Measurements from ENCODE around the gene RTF1.
A peak's percentile ranks its signal among the peaks of the same experiment; 100 is the strongest.

Gene RTF1

DNA sequence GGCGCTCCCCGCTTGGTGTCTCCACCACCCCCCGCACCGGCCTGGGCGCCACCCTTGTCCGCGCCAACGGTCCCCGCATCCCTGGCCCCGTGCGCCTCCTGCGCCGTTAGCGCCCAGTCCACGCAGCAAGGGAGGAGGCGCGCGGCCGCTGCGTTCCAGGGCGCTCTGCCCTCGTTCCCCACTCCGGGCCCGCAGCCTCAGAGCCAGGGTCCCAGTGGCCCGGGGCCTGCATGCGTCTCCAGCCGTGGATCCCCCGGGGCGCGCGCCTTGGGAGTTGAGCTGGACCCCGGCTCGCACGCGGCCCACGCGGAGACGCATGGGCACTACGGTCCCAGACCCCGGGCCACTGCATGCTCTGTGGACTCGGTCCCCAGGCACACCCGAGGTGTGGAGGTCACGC is 69.4 kb downstream of the RTF1 start:
- H3K9me3 Mint-ChIP-seq = no peaks in the 10 kb centered on the region
- H3K27me3 Mint-ChIP-seq (ENCODE audit: low read depth) = no peaks in the 10 kb centered on the region
- H3K4me3 Mint-ChIP-seq = no peak overlapping the region
- no peak overlapping the region for H3K27ac Mint-ChIP-seq
- DNase-seq (ENCODE audit: low spot score) = no peak
- H3K4me1 Mint-ChIP-seq (ENCODE audit: low read depth) = peaks cover 38% of the 10 kb centered on the region
- H3K36me3 Mint-ChIP-seq (ENCODE audit: low read depth) = peaks cover 19% of the 10 kb centered on the region

DNA sequence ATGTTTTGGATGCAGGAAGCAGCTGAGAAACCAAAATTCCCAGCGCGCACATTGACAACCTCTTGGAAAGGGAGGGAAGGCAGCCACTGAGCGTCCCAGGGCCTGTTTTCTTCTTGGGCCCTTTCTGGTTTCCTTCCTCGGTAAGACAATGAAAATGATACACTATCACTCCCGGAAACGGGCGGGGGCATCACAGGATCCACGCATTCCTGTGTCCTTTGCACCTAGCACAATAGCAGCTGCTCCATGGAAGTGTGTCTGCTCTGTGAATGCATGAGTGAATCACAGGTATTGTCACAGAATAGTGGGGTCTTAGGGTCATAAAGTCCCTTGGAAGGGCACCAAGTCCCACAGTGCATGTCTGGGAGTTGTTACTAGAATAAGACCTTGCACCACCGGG is 70.5 kb downstream of the RTF1 start:
- no peaks in the 10 kb centered on the region for H3K9me3 Mint-ChIP-seq
- peaks cover 9% of the 10 kb centered on the region for H3K36me3 Mint-ChIP-seq (ENCODE audit: low read depth)
- H3K4me1 Mint-ChIP-seq (ENCODE audit: low read depth) = peaks cover 43% of the 10 kb centered on the region
- no peaks in the 10 kb centered on the region for H3K27me3 Mint-ChIP-seq (ENCODE audit: low read depth)
- peak overlapping the region; percentile 51 for H3K27ac Mint-ChIP-seq
- no peak for DNase-seq (ENCODE audit: low spot score)
- H3K4me3 Mint-ChIP-seq = no peak overlapping the region

DNA sequence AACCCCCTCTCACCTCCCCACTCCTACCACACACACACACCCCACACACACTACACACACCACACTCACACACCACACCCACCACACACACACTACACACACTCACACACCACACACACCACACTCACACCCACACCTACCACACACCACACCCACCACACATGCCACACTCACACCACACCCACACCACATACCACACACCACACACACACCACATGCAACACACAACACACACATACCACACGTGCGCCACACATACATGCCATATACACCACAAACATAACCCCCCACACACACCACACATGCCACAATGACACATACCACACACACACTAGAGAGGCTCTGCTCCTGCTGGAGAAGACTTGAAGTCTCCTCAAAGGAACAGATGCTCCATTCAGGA is 70.9 kb downstream of the RTF1 start:
- peak overlapping the region; percentile 51 for H3K27ac Mint-ChIP-seq
- no peaks in the 10 kb centered on the region for H3K9me3 Mint-ChIP-seq
- peaks cover 2% of the 10 kb centered on the region for H3K27me3 Mint-ChIP-seq (ENCODE audit: low read depth)
- peaks cover 7% of the 10 kb centered on the region for H3K36me3 Mint-ChIP-seq (ENCODE audit: low read depth)
- DNase-seq (ENCODE audit: low spot score) = no peak
- H3K4me1 Mint-ChIP-seq (ENCODE audit: low read depth) = peaks cover 44% of the 10 kb centered on the region
- H3K4me3 Mint-ChIP-seq = no peak overlapping the region

DNA sequence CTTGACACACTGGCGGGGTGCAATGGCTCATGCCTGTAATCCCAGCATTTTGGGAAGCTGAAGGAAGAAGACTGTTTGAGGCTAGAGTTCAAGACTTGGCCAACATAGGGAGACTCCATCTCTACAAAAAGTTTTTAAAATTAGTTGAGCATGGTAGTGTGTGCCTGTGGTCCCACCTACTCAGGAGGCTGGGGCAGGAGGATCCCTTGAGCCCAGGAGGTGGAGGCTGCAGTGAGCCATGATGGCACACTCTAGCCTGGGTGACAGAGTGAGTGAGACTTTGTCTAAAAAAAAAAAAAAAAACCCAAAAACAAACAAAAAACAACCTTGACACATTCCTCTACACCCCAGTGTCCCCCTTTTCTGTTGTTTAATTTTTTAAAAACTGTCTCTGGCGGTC is 72.7 kb downstream of the RTF1 start:
- H3K27me3 Mint-ChIP-seq (ENCODE audit: low read depth) = peaks cover 4% of the 10 kb centered on the region
- H3K9me3 Mint-ChIP-seq = no peaks in the 10 kb centered on the region
- no peak for DNase-seq (ENCODE audit: low spot score)
- peaks cover 35% of the 10 kb centered on the region for H3K4me1 Mint-ChIP-seq (ENCODE audit: low read depth)
- H3K27ac Mint-ChIP-seq = no peak overlapping the region
- H3K36me3 Mint-ChIP-seq (ENCODE audit: low read depth) = peaks cover 4% of the 10 kb centered on the region
- no peak overlapping the region for H3K4me3 Mint-ChIP-seq

DNA sequence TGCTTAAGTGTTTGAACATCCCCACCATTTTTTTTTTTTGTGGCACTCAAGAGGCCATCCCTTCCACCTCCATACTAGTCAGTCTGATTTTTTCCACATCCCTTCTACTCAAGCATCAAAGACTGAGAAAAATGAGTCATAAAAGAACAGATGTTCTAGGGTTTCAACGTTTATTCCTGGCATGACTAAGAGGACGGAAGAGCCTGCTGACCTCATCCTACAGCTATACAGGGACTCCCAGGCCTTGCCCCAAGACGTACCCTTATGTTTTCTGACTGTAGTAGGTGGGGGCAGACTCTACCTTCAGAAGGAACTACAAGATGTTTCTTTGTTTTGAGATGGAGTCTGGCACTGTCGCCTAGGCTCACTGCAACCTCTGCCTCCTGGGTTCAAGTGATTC is 73.5 kb downstream of the RTF1 start:
- H3K4me3 Mint-ChIP-seq = peak overlapping the region; percentile 1

DNA sequence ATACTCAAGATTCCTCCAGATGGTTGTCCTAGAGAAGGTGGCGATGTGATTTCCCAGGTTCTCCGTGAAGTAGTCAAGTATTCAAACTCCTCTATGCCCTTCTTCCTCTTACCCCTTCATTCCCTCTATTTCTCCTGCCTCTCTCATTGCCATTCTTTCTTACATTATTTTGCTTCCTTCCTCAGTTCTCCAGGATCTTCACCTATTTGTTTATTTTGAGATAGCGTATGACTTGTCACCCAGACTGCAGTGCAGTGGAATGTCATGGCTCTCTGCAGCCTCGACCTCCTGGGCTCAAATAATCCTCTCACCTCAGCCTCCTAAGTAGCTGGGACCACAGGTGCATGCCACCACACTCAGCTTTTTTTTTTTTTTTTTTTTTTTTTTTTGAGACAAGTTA is 75.0 kb downstream of the RTF1 start:
- DNase-seq (ENCODE audit: low spot score) = no peak
- Mint-ChIP-seq H3K9me3 (no peaks in the 10 kb centered on the region), H3K36me3 (ENCODE audit: low read depth) (peaks cover 4% of the 10 kb centered on the region), H3K27me3 (ENCODE audit: low read depth) (peaks cover 15% of the 10 kb centered on the region), H3K27ac (peak overlapping the region; percentile 1), H3K4me3 (peak overlapping the region; percentile 0), H3K4me1 (ENCODE audit: low read depth) (peaks cover 38% of the 10 kb centered on the region)

More for the DNA sequence above, 73.5 kb downstream of the RTF1 start:
- Mint-ChIP-seq H3K36me3 (ENCODE audit: low read depth) (peaks cover 4% of the 10 kb centered on the region), H3K4me1 (ENCODE audit: low read depth) (peaks cover 38% of the 10 kb centered on the region), H3K27ac (peak overlapping the region; percentile 64), H3K27me3 (ENCODE audit: low read depth) (peaks cover 7% of the 10 kb centered on the region), H3K9me3 (no peaks in the 10 kb centered on the region)
- DNase-seq (ENCODE audit: low spot score) = peak; percentile 71

DNA sequence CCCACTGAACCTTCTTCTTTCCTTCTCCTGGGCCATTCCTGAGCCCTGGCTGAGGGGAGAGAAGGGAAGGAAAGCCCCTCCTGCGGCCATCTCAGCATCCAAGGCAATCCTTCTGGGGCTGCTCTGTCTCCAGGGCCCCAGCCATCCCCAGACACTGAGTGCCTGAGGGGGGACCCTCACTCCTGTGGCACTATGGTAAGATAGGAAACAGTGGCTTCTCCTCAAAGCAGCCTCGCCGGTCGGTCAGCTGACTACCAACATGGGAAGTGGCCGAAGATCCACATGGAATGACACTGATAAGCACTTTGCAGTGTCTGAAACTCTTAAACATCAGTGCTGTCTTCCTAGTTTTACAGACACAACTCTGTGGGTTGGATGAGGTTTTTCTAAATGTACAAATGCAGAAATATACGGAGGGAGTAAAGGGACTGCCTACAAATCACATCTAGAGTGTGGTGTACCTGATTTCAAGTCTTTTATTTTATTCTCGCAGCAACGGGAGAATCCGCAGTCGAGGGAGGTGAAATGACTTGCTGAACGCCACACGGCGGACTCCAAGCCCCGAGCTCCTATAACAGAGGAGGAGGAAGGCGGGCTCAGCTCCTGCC is 75.8 kb downstream of the RTF1 start:
- Mint-ChIP-seq H3K36me3 (ENCODE audit: low read depth) (peaks cover 3% of the 10 kb centered on the region), H3K27ac (peak overlapping the region; percentile 45), H3K27me3 (ENCODE audit: low read depth) (peaks cover 23% of the 10 kb centered on the region), H3K4me1 (ENCODE audit: low read depth) (peaks cover 37% of the 10 kb centered on the region), H3K4me3 (peak overlapping the region; percentile 85), H3K9me3 (no peaks in the 10 kb centered on the region)
- no peak for DNase-seq (ENCODE audit: low spot score)

DNA sequence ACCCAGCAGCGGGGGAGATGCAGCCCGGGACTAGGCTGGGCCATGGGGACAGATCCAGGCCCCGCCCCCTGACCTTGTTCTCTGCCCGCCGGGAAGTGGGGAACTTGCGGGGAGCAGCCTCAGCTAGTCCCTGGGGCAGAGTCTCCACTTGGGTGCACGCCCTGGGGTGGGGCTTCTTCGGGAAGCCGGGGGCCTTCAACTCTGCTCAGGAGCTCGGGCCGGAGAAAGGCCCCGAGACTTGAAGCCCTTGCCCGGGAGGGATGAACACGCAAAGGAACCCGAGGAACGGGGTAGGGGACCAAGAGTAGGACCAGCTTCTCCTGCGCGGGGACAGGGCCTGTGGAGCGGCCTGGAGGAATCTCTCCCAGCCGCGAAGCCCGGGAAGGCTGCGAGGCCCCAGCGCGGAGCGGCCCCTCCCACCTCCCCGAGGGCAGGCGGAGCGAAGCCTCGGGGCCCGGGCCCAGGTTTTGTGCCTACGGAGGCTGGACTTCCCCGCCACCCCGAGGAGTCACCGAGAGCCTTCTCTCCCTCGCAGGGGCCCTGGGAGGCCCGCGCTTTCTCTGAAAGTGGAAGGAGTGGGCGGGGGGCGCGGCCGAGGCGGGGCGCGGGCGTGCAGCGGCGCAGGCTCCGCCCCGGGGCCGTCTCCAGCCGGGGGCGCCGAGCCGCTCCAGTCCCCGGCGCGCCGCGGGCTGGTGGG is 76.5 kb downstream of the RTF1 start, which contains the start of gene ITPKA:
ITPKA (plus strand) TSS at position 670 of the 697 bp plus-strand sequence. CDS start 54 bp downstream, outside the sequence.
- Mint-ChIP-seq H3K27ac (peak within 1 kb of the TSS; percentile 45), H3K36me3 (ENCODE audit: low read depth) (no peaks in the 10 kb centered on the region), H3K4me3 (peak within 1 kb of the TSS; percentile 85), H3K27me3 (ENCODE audit: low read depth) (peaks cover 28% of the 10 kb centered on the region), H3K9me3 (no peaks in the 10 kb centered on the region), H3K4me1 (ENCODE audit: low read depth) (peaks cover 33% of the 10 kb centered on the region)
- DNase-seq (ENCODE audit: low spot score) = peak; percentile 94

DNA sequence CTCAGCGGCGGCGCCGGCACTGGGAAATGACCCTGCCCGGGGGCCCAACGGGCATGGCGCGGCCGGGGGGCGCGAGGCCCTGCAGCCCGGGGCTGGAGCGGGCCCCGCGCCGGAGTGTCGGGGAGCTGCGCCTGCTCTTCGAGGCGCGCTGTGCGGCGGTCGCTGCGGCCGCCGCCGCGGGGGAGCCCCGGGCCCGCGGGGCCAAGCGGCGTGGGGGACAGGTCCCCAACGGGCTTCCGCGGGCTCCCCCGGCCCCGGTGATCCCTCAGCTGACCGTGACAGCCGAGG is 77.0 kb downstream of the RTF1 start:
- Mint-ChIP-seq H3K4me3 (no peak overlapping the region), H3K27ac (no peak overlapping the region), H3K36me3 (ENCODE audit: low read depth) (no peaks in the 10 kb centered on the region), H3K4me1 (ENCODE audit: low read depth) (peaks cover 31% of the 10 kb centered on the region), H3K27me3 (ENCODE audit: low read depth) (peaks cover 33% of the 10 kb centered on the region), H3K9me3 (no peaks in the 10 kb centered on the region)
- DNase-seq (ENCODE audit: low spot score) = no peak

DNA sequence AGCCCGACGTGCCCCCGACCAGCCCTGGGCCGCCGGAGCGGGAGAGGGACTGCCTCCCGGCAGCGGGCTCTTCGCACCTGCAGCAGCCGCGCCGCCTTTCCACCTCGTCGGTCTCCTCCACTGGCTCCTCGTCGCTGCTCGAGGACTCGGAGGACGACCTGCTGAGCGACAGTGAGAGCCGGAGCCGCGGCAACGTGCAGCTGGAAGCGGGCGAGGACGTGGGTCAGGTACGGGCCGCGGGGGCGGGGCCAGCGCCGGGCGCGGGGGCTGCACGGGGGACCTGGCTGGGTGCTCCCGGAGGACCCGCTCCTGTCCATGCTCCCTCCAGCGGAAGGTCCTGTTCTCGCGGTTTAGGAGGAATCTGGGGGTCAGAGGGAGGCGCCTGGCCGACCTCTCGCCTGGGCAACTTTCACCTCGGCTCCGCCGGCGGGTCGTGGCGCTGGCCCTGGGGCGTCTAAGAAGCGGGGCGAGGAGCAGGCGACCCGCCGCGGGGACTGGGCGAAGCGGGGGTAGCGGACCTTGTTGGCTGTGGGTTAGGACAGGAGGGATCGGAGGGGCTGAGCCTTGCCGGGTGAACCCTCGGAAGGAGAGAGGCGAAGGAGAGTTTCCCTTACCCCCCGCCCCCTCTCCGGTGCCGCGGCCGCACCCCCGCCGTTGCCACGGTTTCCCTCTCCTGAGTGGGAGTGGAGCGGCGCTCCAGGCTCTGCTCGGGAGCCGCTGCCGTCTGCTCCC is 77.5 kb downstream of the RTF1 start:
- H3K36me3 Mint-ChIP-seq (ENCODE audit: low read depth) = no peaks in the 10 kb centered on the region
- H3K27me3 Mint-ChIP-seq (ENCODE audit: low read depth) = peaks cover 37% of the 10 kb centered on the region
- peak overlapping the region; percentile 71 for H3K4me3 Mint-ChIP-seq
- H3K27ac Mint-ChIP-seq = no peak overlapping the region
- peaks cover 28% of the 10 kb centered on the region for H3K4me1 Mint-ChIP-seq (ENCODE audit: low read depth)
- DNase-seq (ENCODE audit: low spot score) = peak; percentile 48
- H3K9me3 Mint-ChIP-seq = no peaks in the 10 kb centered on the region

DNA sequence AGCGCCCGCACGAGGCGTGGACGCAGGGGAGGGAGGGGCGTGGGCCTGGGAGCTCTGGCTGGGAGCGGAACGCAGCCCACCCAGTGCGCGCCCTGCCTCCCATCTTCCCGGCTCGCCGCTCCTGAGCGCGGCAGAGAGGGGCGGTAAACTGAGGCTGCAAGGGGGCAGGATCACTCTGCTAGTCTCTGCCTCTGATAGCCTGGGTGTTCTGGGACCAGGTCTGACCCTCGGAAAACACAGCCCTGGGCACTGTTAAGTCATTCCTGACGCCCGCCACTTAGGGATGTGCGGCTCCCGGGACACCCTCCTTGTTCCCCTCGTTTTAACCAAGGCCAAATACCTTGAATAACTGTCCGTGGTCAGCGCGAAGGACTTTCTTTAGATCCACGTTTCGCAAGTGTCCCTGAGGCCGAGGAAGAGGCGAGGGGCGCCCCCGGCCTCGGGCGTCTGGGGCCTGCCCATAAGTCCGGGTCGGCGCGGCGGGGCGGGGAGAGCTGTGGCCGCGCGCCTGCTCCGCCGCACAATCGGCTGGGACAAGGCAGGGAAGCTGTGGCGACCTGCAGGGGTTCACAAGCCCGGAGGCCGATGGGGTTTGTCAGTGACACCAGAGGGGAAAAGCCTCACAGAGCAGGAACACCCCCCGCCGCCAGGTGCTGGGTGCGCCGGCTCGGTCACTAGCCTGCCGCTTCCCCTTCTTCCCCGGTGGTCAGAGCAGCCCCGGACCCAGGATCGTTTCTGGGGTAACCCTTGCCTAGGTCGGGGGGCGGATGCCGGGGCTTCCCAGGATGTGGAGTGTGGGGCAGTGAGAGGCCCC is 78.2 kb downstream of the RTF1 start:
- H3K36me3 Mint-ChIP-seq (ENCODE audit: low read depth) = no peaks in the 10 kb centered on the region
- peak overlapping the region; percentile 56 for H3K4me3 Mint-ChIP-seq
- peaks cover 28% of the 10 kb centered on the region for H3K4me1 Mint-ChIP-seq (ENCODE audit: low read depth)
- H3K9me3 Mint-ChIP-seq = no peaks in the 10 kb centered on the region
- no peak overlapping the region for H3K27ac Mint-ChIP-seq
- H3K27me3 Mint-ChIP-seq (ENCODE audit: low read depth) = peaks cover 43% of the 10 kb centered on the region
- no peak for DNase-seq (ENCODE audit: low spot score)

DNA sequence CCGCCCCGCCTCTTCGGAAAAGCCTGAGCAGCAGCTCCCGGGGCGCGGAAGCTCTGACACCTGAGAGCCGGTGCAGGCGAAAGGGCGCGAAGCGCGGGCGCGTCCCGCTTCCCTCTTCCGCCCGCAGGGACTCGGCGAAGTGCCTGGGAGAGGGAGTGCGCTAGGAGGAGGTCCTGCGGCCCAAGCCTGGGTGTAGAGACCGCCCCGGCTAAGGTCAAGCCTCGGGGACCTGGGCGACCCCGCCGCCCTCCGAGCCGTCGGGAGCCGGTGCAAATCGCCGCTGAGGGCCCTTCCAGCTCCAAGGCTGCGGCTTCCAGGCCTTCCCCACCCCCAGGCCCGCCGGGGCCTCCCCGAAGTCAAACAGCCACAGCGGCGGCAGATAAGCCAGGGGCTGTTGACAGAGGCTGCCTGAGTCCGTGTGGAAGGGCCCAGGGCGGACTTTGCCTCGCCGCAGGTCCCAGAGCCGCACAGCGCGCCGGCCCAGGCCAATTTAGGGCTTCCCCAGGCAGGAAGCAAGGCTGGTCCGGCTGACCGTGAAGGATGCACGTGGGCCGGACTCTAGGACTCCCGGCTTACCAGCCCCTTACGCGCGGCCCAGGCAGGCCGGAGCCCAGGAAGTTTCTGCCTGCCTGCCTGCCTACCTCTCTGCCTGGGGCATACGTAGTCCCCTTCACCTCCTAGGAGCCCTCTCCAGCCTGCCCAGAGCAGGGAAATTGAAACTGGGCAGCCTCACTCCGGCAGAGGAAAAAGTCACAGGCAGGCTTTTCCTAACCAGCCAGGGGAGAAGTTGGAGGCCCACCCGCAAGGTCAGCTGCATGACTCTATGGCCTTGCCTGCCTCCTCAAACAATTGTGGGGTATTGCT is 79.1 kb downstream of the RTF1 start:
- Mint-ChIP-seq H3K27ac (no peak overlapping the region), H3K4me3 (no peak overlapping the region), H3K36me3 (ENCODE audit: low read depth) (no peaks in the 10 kb centered on the region), H3K9me3 (no peaks in the 10 kb centered on the region), H3K27me3 (ENCODE audit: low read depth) (peaks cover 51% of the 10 kb centered on the region), H3K4me1 (ENCODE audit: low read depth) (peaks cover 22% of the 10 kb centered on the region)
- DNase-seq (ENCODE audit: low spot score) = no peak

DNA sequence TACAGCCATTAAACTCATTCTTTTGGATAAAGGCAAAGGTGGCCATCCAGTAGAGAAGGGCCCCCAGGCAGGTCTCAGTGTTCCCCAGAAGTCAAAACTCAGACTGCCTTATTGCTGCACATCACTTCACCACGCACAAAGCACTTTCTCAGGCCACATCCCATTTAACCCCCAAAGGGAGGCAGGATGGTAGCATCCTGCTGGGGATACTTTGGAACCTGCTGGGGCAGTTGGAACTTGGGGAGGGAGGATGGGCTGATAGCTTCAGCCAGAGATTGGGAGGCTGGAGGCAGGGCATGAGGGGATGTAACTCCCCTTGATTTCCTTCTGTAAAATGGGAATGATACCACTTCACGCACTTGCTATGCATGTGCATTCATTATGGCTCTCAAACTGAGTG is 81.8 kb downstream of the RTF1 start:
- DNase-seq (ENCODE audit: low spot score) = no peak
- Mint-ChIP-seq H3K36me3 (ENCODE audit: low read depth) (no peaks in the 10 kb centered on the region), H3K4me3 (no peak overlapping the region), H3K9me3 (no peaks in the 10 kb centered on the region), H3K4me1 (ENCODE audit: low read depth) (peaks cover 12% of the 10 kb centered on the region), H3K27me3 (ENCODE audit: low read depth) (peaks cover 68% of the 10 kb centered on the region), H3K27ac (no peak overlapping the region)

All from T-helper 2 cell treated with Interferon-gamma antibody and Interleukin-4, amounts not matched to agents 5 μg/mL and 100 μg/mL, for 36 hours (primary cell).